ENCODE results near the gene BRF1.
"Not testable (repeated sequence)": the region's sequence is repeated elsewhere in the genome, so short reads cannot be mapped to it uniquely, and the experiment has no call there.

Gene BRF1

DNA sequence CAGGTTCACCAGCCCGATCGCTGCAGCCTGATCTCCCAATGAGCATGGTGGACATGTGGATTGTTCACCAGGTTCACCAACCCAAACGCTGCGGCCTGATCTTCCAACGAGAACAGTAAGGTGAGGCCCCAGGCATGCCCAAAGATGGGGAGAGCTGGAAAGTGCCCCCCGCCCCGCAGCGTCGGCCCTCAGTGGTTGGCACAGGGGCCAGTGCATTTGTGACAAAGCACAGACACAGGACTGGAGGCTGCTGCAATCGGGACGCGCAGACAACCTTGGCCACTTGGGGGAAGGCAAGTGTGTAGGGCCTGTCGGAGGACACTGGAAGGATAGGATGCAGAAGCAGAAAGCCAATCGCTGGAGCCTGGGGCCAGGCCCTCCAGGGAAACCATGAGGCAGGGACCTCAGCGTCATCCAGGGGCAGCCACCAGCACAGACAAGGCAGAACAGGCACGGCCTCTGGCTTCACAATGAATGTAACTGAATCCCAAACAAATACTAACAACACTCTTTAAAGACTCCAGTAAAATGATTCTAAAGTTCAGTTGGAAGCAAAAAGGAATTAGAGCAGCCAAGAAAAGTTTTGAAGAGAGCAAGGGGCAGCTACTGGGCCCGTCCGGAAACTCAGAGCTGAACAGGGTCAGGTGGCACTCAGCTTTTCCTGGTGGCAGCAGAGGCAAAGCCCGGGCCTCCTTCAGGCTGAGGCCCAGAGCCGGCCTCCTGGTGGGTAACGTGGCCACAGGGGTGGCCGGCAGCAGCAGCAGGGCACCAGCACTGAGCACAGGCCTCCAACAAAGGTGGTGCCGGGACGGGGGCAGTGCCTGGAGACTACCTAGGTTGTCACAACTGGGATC, 13.3 kb downstream of the BRF1 start:
- no peak for DNase-seq

DNA sequence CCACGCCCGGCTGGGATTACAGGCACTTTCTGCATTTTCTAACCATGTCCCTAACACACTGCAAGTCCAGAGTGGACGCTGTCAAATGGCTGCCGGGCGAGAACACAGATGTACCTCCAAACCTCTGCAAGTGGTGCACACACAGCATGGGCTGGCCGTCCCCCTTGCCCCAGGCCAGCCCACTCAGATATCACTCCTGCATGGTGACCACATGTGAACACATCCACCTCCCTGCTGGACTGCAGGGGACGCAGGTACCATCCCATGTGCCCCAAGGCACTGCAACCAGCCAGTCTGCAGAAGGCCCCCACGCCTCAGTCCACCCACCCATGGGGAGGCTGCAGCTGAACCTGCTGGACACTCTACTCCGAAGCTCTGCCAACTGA, 14.0 kb downstream of the BRF1 start:
- DNase-seq, result no peak

DNA sequence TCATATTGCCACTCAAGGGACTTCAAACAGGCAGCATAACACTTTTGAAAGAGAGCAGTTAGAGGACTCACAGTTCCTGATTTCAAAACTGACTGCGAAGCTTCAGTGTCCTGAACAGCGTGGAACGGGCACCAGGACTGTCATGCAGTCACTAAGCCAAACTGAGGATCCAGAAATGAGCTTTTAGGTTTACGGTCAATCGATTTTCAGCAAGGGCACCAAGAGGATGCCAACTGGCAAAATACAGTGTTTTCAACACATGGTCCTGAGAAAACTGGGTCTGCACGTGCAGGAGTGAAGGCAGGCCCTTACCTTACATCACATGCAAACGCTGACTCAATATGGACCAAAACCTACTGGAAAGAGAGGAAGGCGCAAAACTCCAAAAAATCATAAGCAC, 15.6 kb downstream of the BRF1 start:
- DNase-seq, result no peak

DNA sequence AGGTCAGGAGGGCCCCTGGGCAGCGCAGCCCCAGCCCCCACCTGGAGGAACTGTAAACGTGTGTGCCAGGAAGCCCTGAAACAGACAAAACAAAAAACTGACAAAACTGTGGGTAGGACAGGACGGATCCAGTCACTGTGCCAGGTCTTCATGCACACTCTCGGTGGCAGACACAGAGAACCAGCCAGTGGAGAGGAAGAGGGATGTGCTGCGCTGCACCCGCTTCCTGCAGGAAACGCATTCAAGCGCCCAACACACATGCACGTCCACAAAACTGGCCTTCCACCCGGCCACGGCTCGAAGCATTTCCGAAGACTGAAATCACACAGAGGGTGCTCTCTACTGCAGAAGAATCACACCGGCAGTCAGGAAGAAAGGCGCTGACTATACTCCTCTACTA, 16.9 kb downstream of the BRF1 start:
- no peak for DNase-seq

DNA sequence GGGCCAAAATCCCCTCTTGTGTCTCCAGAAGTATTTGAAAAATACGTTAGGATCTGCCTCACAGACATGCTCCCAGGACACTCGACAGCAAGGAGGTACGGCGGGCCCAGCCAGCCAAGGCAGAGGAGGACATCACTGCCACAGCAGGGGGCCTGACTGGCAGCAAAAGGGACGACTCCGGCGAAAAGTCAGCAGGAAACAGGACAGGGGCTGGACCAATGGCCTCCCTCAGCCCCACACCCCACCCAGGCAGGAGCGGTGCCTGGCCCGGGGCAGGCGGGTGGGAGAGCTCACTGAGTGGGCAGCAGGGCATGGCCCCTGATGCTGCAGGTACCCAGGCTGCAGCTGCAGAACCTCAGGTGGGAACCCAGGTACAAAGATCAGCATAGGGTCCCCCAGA, 17.8 kb downstream of the BRF1 start:
- no peak for DNase-seq

DNA sequence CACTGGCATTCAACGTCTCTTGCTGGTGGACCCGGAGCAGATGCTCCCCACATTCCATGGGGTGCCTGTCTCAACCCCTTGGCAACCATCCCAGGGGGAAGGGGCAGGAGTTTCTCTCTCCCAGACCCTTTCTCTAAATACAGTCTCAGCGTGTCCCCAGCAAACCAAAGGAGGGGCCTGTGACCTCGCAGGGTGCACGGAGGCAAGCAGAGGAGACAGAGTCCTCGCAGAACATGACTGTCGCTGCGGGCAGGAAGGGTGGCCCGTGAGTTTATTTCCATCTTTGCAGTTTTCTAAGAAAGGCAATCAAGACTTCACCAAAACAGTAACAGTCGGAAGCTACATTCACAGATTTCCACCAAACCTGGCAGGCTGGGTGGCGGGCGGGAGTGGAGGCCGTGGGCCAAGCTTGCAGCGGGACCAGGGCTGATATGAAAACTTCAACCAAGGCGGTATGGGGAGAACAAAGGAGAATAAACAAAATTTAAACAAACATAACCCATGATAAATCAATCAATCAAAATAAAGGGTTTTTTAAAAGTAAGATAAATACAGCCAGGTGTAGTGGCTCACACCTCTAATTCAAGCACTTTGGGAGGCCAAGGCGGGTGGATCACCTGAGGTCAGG, 18.6 kb downstream of the BRF1 start:
- DNase-seq, result no peak

DNA sequence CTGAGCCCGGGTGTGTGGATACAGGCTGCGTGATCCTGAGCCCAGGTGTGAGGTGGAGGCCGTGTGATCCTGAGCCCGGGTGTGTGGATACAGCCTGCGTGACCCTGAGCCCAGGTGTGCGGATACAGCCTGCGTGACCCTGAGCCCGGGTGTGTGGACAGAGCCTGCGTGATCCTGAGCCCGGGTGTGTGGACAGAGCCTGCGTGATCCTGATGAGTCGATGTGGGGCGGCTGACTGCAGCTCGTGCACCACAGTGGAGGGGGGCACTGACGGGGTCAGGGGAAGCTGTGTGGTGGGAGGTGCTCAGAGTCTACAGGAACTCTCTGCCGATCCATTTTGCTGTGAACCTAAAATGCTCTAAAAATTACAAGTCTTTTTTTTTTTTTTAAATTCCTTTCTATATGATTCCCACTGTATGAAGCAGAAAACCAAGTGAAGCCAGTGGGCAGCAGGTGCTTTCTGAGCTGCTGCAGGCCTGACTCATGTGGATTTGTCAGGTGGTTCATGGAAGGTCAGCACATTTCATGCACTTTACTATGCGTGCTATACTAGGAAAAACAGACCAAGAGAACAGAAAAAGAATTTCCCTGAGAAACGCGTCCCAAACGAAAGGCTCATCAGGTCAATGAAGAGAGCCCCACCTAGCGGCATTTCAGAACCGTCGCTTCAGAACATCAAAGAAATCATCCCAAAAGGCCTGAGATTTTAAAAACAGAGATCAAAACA, 19.3 kb downstream of the BRF1 start:
- peak; percentile 64 for DNase-seq

DNA sequence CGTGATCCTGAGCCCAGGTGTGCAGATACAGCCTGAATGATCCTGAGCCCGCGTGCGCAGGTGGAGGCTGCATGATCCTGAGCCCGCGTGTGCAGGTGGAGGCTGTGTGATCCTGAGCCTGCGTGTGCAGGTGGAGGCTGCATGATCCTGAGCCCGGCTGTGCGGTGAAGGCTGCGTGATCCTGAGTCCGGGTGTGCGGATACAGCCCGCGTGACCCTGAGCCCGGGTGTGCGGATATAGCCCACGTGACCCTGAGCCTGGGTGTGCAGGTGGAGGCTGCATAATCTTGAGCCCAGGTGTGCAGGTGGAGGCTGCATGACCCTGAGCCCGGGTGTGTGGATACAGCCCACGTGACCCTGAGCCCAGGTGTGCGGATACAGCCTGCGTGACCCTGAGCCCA, 20.3 kb downstream of the BRF1 start:
- no peak for DNase-seq

DNA sequence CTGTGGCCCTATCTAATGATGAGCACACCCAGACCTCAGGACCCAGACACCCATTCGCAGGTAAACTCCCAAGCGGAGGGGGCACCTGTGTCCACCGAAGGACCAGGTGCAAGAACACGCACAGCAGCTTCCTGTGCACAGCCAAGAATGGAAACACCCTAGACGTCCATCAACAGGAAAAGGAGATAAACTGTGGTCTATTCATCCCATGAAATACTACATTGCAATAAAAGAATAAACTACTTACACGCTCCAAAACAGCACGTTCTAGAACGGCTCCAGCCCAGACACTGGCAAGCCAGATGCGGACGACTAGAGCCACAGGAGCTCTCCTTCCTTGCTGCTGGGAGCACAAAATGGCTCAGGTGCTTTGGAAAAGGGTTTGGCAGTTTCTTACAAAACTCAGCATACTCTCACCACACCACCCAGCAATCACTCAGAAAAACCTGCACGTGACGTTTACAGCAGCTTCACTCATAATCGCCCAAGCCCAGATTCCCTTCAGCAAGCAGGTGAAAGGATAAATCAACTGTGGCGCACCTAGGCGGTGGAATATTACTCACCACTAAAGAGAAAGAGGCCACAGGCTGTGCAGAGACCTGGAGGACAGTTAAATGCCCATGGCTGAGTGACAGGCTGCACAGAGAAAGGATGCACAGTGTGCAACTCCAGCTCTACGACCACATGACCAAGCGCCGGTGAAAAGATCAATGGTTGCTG, 21.0 kb downstream of the BRF1 start:
- no peak for DNase-seq

DNA sequence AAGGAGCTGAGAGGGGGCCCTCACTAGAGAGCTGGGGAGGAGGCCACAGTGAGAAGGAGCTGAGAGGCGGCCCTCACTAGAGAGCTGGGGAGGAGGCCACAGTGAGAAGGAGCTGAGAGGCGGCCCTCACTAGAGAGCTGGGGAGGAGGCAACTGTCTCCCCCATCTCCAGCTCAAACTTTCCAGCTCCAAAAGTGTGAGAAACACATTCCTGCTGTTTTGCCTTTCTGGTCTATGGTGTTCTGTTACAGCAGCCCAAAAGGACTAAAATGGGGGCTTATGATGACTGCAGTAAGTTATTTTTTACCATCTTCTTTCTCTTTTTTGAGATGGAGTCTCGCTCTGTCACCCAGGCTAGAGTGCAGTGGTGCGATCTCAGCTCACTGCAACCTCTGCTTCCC, 23.4 kb downstream of the BRF1 start:
- DNase-seq, result not testable (repeated sequence)

DNA sequence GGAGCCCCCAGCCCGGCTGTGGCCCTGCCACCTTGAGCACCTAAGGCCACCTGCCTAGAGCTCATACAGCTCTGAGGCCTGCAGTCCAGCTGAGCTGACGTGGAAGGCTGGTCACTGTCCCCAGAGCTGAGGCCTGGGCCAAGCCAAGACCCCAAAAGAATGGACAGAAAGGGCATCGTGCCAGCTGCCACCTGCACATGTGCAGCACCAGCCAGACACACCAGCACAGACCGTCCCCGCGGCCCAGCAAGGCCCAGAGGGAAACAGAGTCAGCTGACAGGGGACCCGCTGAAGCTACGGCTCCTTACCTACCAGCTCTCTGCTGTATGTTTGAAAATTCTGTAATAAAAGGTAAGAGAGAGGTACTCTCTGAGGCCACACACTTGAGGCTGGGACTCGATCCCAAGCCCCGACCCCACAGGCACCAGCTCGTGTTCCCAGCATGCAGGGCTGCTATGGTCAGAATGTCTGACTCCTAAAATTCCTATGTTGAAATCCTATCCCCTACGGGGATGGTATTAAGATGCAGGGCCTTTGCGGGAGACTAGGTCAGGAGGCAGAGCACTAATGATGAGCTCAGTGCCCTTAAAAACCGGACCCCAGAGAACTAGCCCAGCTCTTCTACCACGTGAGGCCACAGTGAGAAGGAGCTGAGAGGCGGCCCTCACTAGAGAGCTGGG, 25.4 kb downstream of the BRF1 start:
- peak; percentile 76 for DNase-seq

DNA sequence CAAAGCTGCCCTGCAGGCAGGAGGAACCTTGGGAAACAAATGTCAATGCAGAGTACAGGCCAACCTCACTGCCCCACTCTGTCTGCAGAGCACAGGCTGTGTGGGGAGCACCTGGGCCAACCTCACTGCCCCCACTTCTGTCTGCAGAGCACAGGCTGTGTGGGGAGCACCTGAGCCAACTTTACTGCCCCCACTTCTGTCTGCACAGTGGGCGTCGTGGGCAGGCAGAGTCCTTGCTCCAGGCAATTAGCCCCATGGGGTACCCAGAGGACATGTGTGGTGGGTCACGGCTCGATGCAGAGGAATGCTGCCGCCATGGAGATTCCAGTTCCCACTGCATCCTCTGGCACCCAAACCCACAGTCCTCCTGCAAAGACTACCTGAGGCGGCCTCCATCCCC, 26.2 kb downstream of the BRF1 start:
- no peak for DNase-seq

DNA sequence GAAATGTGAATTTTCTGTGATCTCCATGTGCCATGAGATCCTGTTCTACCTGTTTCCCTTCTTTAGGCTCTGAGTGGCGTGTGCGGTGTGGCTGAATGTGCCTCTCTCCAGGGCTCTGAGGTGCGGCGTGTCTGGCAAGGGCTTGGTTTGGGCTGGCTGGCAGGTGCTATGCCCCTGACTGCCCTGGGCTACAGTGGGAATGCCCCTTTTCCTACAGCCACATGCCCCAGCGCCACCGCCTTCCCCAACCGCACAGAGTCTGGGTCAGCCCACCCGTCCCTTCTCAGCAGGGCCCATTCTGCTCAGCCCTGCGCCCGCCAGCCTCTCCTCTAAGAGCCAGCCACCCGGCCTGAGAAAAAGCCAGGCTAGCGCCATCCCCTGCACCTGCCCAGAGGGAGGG, 27.7 kb downstream of the BRF1 start:
- no peak for DNase-seq

DNA sequence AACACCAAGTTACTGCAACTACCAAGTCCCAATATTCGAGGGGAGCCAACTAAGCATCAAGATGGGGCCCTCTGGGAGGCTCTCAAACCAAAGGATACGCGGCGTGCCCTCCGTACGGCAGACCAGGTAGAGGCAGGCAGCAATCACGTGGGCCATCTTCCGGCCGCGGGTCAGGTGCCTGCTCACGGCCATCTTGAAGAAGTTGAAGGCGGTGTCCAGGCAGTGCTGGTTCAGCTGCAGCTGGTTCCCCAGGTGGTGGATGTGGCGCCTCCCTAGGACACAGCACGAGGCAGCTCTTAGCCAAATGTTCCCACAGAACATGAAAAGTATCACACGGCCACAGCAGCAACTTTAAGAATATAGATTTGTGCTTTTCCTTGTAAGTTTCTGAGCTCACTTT, 28.2 kb downstream of the BRF1 start:
- no peak for DNase-seq

DNA sequence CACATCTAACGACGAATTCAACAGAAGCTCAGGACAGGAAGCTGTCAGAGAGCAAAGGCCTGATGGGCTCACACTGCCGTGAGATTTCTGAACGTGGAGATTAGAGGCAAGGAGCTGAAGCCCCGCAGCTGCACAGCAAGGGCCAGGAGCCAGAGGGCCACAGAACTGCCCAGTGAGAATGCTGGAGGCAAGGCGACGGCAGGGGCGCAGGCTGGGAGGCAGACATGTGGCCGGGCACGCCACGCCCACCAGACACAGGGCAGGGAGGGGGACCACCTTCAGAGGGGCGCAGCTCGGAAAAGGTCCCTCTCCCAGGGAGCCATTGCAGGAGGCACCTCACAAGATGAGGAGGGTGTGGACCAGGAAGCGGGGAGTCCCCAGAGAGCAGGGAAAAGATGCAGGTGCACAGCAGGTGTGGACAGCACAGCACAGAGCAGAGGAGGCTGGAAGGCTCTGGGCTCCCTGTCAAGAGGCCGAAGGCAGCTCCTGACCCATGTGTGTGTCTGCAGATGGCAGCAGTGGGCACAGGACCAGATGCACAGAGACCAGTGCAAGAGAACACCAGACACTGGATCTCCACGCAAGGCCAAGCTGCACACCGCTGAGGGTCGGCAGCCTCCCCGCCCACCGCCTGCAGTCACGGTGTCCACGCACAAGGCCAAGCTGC, 29.4 kb downstream of the BRF1 start:
- DNase-seq, result no peak

DNA sequence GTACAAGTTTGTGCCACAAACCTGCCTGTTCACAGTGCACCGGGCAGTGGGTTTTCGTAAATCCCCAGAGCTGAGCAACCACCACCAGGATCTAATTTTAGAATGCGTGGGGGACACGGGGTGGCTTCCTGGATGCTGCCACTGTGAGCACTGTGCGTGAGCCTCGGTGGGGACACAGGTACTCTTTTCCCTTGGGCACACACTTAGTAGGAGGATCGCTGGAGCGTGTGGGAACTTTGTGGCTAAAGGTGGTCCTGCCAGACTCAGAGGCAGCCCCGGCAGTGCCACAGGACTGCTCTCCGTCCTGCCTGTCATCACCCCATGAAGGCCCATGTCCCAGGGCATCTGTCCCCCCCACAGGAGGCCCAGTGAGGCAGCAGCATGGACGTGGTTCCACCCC, 31.4 kb downstream of the BRF1 start:
- no peak for DNase-seq

DNA sequence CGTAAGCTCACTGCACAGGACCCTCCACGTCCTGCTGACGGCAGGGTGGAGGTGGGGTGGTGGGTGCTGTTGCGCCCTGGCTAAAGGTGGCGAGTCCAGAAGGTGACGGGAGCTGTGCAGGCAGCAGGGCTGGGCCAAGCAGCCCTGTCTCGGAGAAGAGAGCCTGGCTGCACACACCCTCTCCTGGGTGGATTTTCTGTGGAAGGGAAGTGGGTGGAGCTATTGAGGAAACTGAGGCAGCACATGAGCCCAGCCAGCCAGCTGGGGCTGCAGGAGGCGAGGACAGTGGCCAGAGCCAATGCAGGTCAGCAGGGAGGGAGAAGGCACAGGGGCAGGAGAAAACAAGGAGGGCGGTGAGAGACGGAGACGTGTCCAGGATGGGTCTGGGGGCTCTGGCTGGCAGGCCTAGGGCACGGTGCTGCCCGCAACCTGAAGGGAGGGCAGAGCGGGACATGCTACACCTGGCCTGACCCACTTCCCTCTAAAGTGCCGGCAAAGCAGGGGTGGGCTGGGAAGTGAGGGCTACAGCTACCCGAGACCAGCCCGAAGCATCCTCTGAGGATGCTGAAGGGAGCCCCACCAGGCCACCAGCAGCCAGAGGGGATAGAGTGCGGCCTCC, 32.0 kb downstream of the BRF1 start:
- DNase-seq, result no peak

DNA sequence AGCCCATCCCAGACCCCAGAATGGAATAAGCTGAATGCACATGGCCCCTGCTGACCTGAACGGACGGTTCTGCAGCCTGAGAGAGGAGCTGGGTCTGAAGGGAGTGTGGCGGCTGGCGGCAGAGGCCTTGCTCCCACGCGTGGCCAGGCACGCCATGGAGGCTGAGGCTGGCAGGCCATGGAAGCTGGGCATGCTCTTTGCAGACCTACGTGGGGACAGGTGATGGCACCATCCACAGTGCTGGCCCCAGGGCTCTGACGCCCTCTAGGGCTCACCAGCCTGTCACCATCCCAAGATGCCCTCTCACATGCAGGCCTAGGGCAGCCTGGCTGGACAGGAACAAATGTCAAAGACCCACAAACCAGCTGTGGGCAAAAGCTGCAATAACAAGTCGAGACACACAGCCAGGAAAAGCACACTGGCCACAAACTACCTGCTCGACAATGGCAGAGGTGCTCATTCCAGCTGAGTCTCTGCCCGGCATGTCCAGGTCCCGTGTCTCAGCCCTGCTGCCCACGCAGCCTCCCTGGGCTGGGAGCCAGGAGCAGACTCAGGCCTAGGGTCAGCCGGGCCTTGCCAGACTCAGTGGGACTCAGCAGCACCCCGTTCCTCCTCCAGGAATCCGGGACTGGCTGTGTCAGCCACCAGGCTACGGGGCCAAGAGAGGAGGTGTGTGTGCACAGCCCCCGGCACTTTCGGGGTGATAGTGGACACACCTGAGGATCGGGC, 32.8 kb downstream of the BRF1 start:
- DNase-seq, result no peak

DNA sequence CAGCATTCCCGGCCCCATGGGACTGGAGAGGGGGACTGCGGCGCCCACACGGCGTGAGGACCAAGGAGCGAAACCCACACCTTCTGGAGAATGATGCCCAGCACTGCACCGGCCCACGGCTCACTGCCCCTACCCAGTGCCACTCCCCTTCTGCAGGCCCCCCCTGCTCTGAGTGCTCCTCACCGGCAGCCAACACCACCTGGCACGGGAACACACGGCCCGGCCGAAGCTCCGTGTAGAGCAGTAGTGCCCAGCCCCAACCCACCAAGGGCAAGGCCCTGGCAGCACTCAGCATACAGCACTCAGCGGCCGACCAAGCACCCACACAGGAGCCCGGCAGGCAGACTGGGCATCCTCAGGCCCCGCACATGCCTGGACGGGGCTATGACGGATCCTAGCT, 39.0 kb downstream of the BRF1 start:
- DNase-seq, result no peak

DNA sequence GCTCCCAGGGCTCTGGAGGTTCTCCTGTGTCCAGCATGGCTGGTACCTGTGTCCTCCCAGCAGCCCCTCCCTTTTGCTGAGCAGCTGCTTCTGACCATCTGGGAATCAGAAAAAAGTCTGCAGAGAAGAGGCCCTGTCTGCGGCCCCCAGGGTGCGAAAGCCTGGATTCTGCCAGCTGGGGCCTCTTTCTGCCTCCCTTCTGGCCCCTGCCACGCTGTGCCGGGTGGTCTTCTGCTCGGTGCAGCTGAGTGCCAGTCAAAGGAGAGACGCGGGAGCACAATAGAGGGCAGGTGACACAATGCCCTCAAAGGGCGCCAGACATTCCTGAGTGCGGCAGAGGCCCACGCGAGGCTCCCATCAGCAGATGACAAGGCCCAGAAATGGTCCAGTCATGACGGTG, 39.8 kb downstream of the BRF1 start:
- DNase-seq, result no peak

DNA sequence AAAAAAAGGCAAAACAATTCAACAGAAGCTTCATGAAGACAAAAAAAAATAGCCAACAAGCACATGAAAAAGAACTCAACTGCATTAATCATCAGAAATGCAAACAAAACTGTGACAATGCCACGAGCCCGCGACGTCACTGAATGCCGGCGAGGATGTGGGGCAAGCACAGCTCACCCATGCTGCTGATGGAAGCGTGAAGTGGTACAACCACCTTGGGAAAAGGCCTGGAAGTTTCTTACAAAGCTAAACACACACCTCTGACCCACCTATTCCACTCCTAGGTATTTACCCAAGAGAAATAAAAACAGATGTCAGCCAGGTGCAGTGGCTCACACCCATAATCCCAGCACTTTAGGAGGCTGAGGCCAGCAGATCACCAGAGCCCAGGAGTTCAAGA, 42.0 kb downstream of the BRF1 start:
- peak; percentile 64 for DNase-seq
